WTC11 (cell line): Measurements from ENCODE around the gene MAMSTR. TPM values are rescaled to one million over a fixed set of nuclear protein-coding genes. Genes with fewer than 3 reads are reported as not detected.
"Not testable (repeated sequence)": the region's sequence is repeated elsewhere in the genome, so short reads cannot be mapped to it uniquely, and the experiment has no call there.

Experiments used
- ATAC-seq: fragments of 200-7000 bp; cut with Tn5 transposase; 2 replicates; pipeline ENCODE4 v1.10.0; 2021; ENCODE audit warnings: mild to moderate bottlenecking, moderate library complexity
- Bru-seq: library from RNA; stranded (reverse); fragments of 400-500 nt; gene quantifications from one replicate; lab custom pipeline; 2021; lab: Mats Ljungman, UMichigan
- CTCF ChIA-PET: fragments of 300-600 bp; sonication (Branson Sonifier 250); formaldehyde crosslinking; loops from one replicate; lab custom pipeline; 2021; ENCODE audit warnings: antibody characterized with exemption; lab: Charles Lee
- POLR2A ChIA-PET: fragments of 350-600 bp; sonication (Branson Sonifier 250); formaldehyde crosslinking; loops from one replicate; lab custom pipeline; 2021; ENCODE audit warnings: antibody characterized with exemption; lab: Charles Lee
- DNase-seq: peaks from one replicate; pipeline ENCODE4 v3.0.0; 2021; ENCODE audit warnings: low spot score
- H3K27ac Mint-ChIP-seq: 2 replicates; pipeline ENCODE4 v1.8.0; 2021; ENCODE audit warnings: mixed read lengths
- H3K27me3 Mint-ChIP-seq: 2 replicates; pipeline ENCODE4 v1.8.0; 2021; ENCODE audit warnings: low read depth, mild to moderate bottlenecking, moderate library complexity, mixed read lengths
- H3K36me3 Mint-ChIP-seq: 2 replicates; pipeline ENCODE4 v1.8.0; 2021; ENCODE audit warnings: mixed read lengths
- H3K4me1 Mint-ChIP-seq: 2 replicates; pipeline ENCODE4 v1.8.0; 2022; ENCODE audit warnings: mixed read lengths
- H3K4me3 Mint-ChIP-seq: 2 replicates; pipeline ENCODE4 v1.8.0; 2021; ENCODE audit warnings: mild to moderate bottlenecking, moderate library complexity, mixed read lengths
- H3K9me3 Mint-ChIP-seq: 2 replicates; pipeline ENCODE4 v1.8.0; 2021; ENCODE audit warnings: mixed read lengths
- AFF4 ChIP-seq: sonication (generic); formaldehyde crosslinking; IDR thresholded peaks from 2 replicates; pipeline ENCODE4 v1.8.1; 2023; ENCODE audit warnings: mild to moderate bottlenecking, missing genetic modification reagents, borderline replicate concordance
- EMX1 ChIP-seq: fragments of 250-450 bp; sonication (Bioruptor Pico); IDR thresholded peaks from 2 replicates; pipeline ENCODE4 v1.8.0; 2021; ENCODE audit warnings: mild to moderate bottlenecking
- FOXP4 ChIP-seq: sonication (generic); formaldehyde crosslinking; IDR thresholded peaks from 2 replicates; pipeline ENCODE4 v1.8.0; 2022; ENCODE audit warnings: mild to moderate bottlenecking, missing genetic modification reagents
- NR3C1 ChIP-seq: sonication (generic); formaldehyde crosslinking; conservative IDR thresholded peaks from 2 replicates; pipeline ENCODE4 v1.8.1; 2023; ENCODE audit warnings: low read depth, mild to moderate bottlenecking, missing genetic modification reagents
- USF2 ChIP-seq: sonication (generic); formaldehyde crosslinking; IDR thresholded peaks from 2 replicates; pipeline ENCODE4 v1.8.1; 2023; ENCODE audit warnings: mild to moderate bottlenecking, missing genetic modification reagents, moderate library complexity
- ZNF416 ChIP-seq: fragments of 250-450 bp; sonication (Bioruptor Pico); IDR thresholded peaks from 2 replicates; pipeline ENCODE4 v1.9.0; 2021; ENCODE audit warnings: mild to moderate bottlenecking, inconsistent platforms
- ZNF423 ChIP-seq: fragments of 250-450 bp; sonication (Bioruptor Pico); IDR thresholded peaks from 2 replicates; pipeline ENCODE4 v2.1.2; 2022; ENCODE audit warnings: mild to moderate bottlenecking, moderate library complexity
- ZNF512 ChIP-seq: sonication (generic); formaldehyde crosslinking; IDR thresholded peaks from 2 replicates; pipeline ENCODE4 v1.8.1; 2022; ENCODE audit warnings: missing genetic modification reagents, borderline replicate concordance
- long read RNA-seq, 3 experiments: library from RNA in 1 of 3; library from capped mRNA in 1 of 3; library from polyadenylated mRNA in 1 of 3; unstranded in 2 of 3; stranded (forward) in 1 of 3; transcript quantifications; one replicate each; pipeline ENCODE4 v2.0.0, GENCODE V29; 2021
- total RNA-seq: library from RNA; stranded (reverse); gene quantifications from 3 replicates; pipeline ENCODE4 v1.2.3, GENCODE V29; 2021
- TF ChIP-seq, protein P1 (sequence below): sonication (generic); formaldehyde crosslinking; IDR thresholded peaks from 2 replicates; pipeline ENCODE4 v1.8.1; 2022; ENCODE audit warnings: mild to moderate bottlenecking, moderate library complexity, missing genetic modification reagents
- TF ChIP-seq, protein P2 (sequence below): sonication (generic); formaldehyde crosslinking; conservative IDR thresholded peaks from 2 replicates; pipeline ENCODE4 v1.8.1; 2023; ENCODE audit warnings: mild to moderate bottlenecking, low read depth, missing genetic modification reagents, moderate library complexity
- TF ChIP-seq, protein P3 (sequence below): fragments of 250-450 bp; sonication (Bioruptor Pico); IDR thresholded peaks from 2 replicates; pipeline ENCODE4 v1.9.0; 2021; ENCODE audit warnings: mild to moderate bottlenecking

MAMSTR gene, protein sequence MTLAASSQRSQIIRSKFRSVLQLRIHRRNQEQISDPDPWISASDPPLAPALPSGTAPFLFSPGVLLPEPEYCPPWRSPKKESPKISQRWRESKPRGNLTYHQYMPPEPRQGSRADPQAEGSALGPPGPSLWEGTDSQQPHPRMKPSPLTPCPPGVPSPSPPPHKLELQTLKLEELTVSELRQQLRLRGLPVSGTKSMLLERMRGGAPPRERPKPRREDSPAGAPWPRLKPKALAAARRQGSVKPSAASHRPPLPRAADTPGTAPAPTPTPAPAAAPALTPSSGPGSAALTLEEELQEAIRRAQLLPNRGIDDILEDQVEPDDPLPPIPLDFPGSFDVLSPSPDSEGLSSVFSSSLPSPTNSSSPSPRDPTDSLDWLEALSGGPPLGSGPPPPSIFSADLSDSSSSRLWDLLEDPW
- total RNA-seq (1.4 to 2.2 TPM (median 1.6 TPM) in 3 replicates), Bru-seq, nascent RNA (percentile 41 among the genes with signal in this experiment)
- long read RNA-seq, experiment 1, partial matches to known transcripts: 2 of 5 reads
- long read RNA-seq, experiment 1, other reads (novel, unspliced or antisense): 3 of 5 reads
- long read RNA-seq, experiment 2, partial matches to known transcripts: 2 of 2 reads
- long read RNA-seq, experiment 2, other reads (novel, unspliced or antisense): 0 of 2 reads
- long read RNA-seq, experiment 3, partial matches to known transcripts: 4 of 4 reads
- long read RNA-seq, experiment 3, other reads (novel, unspliced or antisense): 0 of 4 reads

DNA sequence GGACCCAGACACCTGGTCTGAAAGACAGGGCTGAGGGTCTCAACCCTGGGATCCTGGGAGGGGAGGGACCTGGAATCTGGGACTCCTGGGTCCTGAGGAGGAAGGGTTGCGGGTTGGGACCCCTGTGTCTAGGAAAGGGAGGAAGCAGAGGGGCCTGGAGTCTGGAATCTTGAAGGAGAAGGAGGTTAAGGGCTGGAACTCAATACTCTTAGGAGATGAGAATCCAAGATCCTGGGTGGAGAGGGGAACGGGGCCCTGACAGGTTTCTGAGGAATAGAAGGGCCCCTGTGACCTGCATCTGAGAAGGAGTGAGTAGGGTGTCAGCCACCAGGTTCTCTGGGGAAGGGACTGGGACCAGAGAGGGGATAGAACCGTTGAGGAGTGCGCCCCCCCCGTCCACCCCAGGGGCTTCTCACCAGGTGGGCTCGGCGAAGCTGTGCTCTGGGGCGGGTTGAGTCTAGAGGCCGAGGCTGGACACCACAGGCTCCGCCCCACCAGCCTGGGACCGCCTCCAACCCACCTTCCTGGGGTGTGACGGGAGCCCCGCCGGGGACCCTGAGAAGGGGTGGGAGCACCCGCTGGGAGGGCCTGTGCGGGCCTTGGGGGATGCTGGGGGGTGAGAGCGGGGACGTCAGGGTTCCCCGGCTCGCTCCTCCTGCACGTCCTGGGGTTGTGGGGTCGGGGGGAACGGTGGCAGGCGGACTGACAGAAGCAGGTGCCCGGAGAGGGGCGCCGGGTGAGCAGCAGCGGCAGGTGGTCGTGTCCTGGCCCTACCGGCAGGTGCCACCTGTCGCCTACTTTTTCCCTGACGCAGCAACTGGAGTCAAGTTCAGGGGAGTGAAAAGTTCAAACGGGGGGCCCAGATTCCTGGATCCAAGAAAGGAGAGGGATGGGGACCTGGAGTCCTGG is at the start of gene MAMSTR:
TSS of gene MAMSTR (minus strand) at position 463 of the 909 bp plus-strand sequence. CDS start 694 bp downstream, outside the sequence.
- H3K36me3 Mint-ChIP-seq: no peaks in the 10 kb centered on the region
- POLR2A ChIA-PET: interaction anchor here (0.9 kb wide), 1 partner anchor 44 kb away, joined by 3 read pairs; no protein-coding TSS in a partner anchor
- TF ChIP-seq ZNF423 (no peak), NR3C1 (no peak), ZNF512 (CRISPR knock-in tag) (no peak), USF2 (CRISPR knock-in tag) (no peak), AFF4 (CRISPR knock-in tag) (no peak), EMX1 (no peak)
- TF ChIP-seq, all 79 proteins: peak for 0
- CTCF ChIA-PET: interaction anchor here (1.0 to 1.5 kb wide), 3 partner anchors 19 to 123 kb away, joined by 4 to 16 read pairs (median 4); no protein-coding TSS in a partner anchor
- Mint-ChIP-seq H3K27me3 (no peaks in the 10 kb centered on the region; the same call in 1 of the 2 replicates), H3K27ac (peak within 1 kb of the TSS; percentile 60; the same call in 1 of the 2 replicates), H3K4me3 (peak within 1 kb of the TSS; percentile 97), H3K4me1 (peaks cover 35% of the 10 kb centered on the region), H3K9me3 (no peaks in the 10 kb centered on the region)
- DNase-seq (no peak), ATAC-seq (no peak)

DNA sequence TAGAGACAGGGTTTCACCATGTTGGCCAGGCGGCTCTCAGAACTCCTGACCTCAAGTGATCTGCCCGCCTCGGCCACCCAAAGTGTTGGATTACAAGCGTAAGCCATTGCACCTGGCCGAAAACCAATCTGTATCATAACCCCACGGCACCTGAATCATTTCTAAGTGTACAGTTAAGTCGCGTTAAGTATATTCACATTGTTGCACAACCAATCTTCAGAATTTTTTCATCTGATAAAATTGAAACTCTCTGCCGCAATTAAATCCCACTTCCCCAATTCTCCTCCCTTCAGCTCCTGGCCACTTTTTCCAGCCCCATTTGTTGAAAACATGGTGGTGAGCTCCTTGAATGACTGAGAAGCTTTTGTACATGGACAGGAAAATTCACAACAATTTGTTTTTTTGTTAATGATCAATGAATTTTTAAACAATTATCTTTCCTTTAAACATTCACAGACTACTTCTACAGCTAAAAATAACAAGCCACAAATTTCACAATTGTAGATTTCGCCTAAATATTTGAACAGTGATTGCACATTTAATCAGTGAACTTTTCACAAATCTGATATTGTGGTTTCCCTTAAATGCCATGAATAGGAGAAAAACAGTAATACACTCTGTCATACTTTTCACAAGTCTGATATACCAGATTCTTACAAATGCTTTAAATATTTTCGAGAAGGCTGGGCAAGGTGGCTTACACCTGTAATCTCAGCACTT is 49.6 kb upstream of the MAMSTR start:
- ChIA-PET POLR2A (interaction anchor here (0.9 kb wide), 1 partner anchor 10 kb away, joined by 3 read pairs; no protein-coding TSS in a partner anchor), CTCF (interaction anchor here (1.0 to 2.1 kb wide), 2 partner anchors 19 to 26 kb away, joined by 3 to 7 read pairs; no protein-coding TSS in a partner anchor)
- Mint-ChIP-seq H3K36me3 (no peaks in the 10 kb centered on the region), H3K27ac (no peak overlapping the region), H3K9me3 (no peaks in the 10 kb centered on the region), H3K27me3 (peaks cover 27% of the 10 kb centered on the region), H3K4me1 (peaks cover 12% of the 10 kb centered on the region), H3K4me3 (no peak overlapping the region)
- ATAC-seq: no peak
- TF ChIP-seq, protein P1, sequence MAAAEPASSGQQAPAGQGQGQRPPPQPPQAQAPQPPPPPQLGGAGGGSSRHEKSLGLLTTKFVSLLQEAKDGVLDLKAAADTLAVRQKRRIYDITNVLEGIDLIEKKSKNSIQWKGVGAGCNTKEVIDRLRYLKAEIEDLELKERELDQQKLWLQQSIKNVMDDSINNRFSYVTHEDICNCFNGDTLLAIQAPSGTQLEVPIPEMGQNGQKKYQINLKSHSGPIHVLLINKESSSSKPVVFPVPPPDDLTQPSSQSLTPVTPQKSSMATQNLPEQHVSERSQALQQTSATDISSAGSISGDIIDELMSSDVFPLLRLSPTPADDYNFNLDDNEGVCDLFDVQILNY (CRISPR knock-in tag): no peak
- TF ChIP-seq ZNF416 (CRISPR knock-in tag): no peak
- TF ChIP-seq FOXP4 (CRISPR knock-in tag): no peak
- TF ChIP-seq, protein P2, sequence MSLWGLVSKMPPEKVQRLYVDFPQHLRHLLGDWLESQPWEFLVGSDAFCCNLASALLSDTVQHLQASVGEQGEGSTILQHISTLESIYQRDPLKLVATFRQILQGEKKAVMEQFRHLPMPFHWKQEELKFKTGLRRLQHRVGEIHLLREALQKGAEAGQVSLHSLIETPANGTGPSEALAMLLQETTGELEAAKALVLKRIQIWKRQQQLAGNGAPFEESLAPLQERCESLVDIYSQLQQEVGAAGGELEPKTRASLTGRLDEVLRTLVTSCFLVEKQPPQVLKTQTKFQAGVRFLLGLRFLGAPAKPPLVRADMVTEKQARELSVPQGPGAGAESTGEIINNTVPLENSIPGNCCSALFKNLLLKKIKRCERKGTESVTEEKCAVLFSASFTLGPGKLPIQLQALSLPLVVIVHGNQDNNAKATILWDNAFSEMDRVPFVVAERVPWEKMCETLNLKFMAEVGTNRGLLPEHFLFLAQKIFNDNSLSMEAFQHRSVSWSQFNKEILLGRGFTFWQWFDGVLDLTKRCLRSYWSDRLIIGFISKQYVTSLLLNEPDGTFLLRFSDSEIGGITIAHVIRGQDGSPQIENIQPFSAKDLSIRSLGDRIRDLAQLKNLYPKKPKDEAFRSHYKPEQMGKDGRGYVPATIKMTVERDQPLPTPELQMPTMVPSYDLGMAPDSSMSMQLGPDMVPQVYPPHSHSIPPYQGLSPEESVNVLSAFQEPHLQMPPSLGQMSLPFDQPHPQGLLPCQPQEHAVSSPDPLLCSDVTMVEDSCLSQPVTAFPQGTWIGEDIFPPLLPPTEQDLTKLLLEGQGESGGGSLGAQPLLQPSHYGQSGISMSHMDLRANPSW (CRISPR knock-in tag): no peak
- TF ChIP-seq, protein P3, sequence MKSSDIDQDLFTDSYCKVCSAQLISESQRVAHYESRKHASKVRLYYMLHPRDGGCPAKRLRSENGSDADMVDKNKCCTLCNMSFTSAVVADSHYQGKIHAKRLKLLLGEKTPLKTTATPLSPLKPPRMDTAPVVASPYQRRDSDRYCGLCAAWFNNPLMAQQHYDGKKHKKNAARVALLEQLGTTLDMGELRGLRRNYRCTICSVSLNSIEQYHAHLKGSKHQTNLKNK: no peak
- DNase-seq: no peak

- ATAC-seq: peak; percentile 67
- Mint-ChIP-seq H3K27me3 (peaks cover 30% of the 10 kb centered on the region), H3K27ac (peak overlapping the region; percentile 17; the same call in 1 of the 2 replicates), H3K4me1 (peaks cover 12% of the 10 kb centered on the region)
- H3K4me3 Mint-ChIP-seq, H3K36me3 Mint-ChIP-seq, DNase-seq, H3K9me3 Mint-ChIP-seq, POLR2A ChIA-PET, CTCF ChIA-PET: not testable (repeated sequence)
Observed at GRCh38 chr19:48768171-48768753, 48.7 kb upstream of the MAMSTR start.
